Measurements from ENCODE around the gene PUS1.

DNA sequence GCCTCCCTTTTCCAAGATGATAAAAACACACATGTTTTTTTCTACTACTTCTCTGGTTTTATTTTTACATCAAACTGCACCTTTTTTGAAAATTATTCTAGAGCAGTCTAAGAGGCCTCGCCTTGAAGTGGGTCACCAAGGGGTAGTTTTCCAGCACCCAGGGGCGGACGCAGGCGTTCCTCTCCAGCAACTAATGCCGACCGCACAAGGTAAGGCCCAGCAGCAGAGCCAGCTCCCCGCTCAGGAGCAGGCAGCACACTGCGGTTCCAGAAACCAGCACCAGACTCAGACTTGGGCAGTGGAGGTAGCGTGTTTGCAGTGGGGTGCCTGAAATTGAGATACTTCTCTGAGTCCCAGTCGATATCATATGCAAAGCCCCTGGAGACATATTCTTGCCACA lies 52.3 kb downstream of the PUS1 start:
- TF ChIP-seq CTCF (IDR thresholded peaks at IDR 0.05) (no peak), POLR2A (IDR thresholded peaks at IDR 0.05) (no peak)
